ENCODE measurements around the gene GUSB. TPM values are rescaled to one million over a fixed set of nuclear protein-coding genes. Genes with fewer than 3 reads are reported as not detected.
"Not testable (repeated sequence)": the region's sequence is repeated elsewhere in the genome, so short reads cannot be mapped to it uniquely, and the experiment has no call there.

GUSB gene
- total and polyA plus RNA-seq, 2 donors (not counting 1 experiment from before 2014, with no cell fraction given) = 21.8 to 42.6 TPM

GRCh38 chr7:65967361-65968155 lies 14.5 kb downstream of the GUSB start:
- no peaks in the 10 kb centered on the region for H3K27me3 ChIP-seq (ENCODE audit: control insufficient read depth, insufficient read depth, low read length)
- H3K4me3 ChIP-seq (replicated peaks in 1 of 4; ENCODE audit: control extremely low read depth in 1 of 4, insufficient read depth in 1 of 4, low read depth in 3 of 4, low read length in 4 of 4) = no peak overlapping the region
- H3K9me3 ChIP-seq (ENCODE audit: control insufficient read depth, insufficient read depth, low read depth, low read length) = no peaks in the 10 kb centered on the region
- no peak for DNase-seq (ENCODE audit: low read depth in 2 of 2)
- no peaks in the 10 kb centered on the region for H4K20me1 ChIP-seq (ENCODE audit: control insufficient read depth, extremely low read depth, insufficient read depth, low read length)
- no peak overlapping the region for H2AFZ ChIP-seq (ENCODE audit: low read length)
- no peaks in the 10 kb centered on the region for H3K79me2 ChIP-seq (ENCODE audit: control insufficient read depth, insufficient read depth, low read length)
- H3K4me1 ChIP-seq (ENCODE audit: control insufficient read depth, extremely low read depth, insufficient read depth, low read length) = no peaks in the 10 kb centered on the region
- no peak overlapping the region for H3K4me2 ChIP-seq (ENCODE audit: extremely low read depth, insufficient read depth, low read length)
- H3K27ac ChIP-seq (ENCODE audit: insufficient read depth, low read length) = no peak overlapping the region
- H3K36me3 ChIP-seq (ENCODE audit: control insufficient read depth, insufficient read depth, low read length) = peaks cover 10% of the 10 kb centered on the region
- TF ChIP-seq CTCF (conservative IDR thresholded peaks at IDR 0.05 in 1 of 2, IDR thresholded peaks at IDR 0.05 in 1 of 2; ENCODE audit: low read depth in 1 of 2, low read length in 2 of 2) = no peak
- no peak for TF ChIP-seq EZH2 (IDR thresholded peaks at IDR 0.05; ENCODE audit: low read length, missing control alignments)
- H3K9ac ChIP-seq (ENCODE audit: insufficient read depth, low read length) = no peak overlapping the region

GRCh38 chr7:65966146-65966545 lies 15.9 kb downstream of the GUSB start:
- H3K27me3 ChIP-seq (ENCODE audit: control insufficient read depth, insufficient read depth, low read length) = no peaks in the 10 kb centered on the region
- TF ChIP-seq EZH2 (IDR thresholded peaks at IDR 0.05; ENCODE audit: low read length, missing control alignments) (no peak), CTCF (conservative IDR thresholded peaks at IDR 0.05 in 1 of 2, IDR thresholded peaks at IDR 0.05 in 1 of 2; ENCODE audit: low read depth in 1 of 2, low read length in 2 of 2) (no peak)
- no peak overlapping the region for H3K27ac ChIP-seq (ENCODE audit: insufficient read depth, low read length)
- H3K36me3 ChIP-seq (ENCODE audit: control insufficient read depth, insufficient read depth, low read length) = peaks cover 10% of the 10 kb centered on the region
- no peak for DNase-seq (ENCODE audit: low read depth in 2 of 2)
- no peaks in the 10 kb centered on the region for H3K4me1 ChIP-seq (ENCODE audit: control insufficient read depth, extremely low read depth, insufficient read depth, low read length)
- no peak overlapping the region for H3K4me3 ChIP-seq (replicated peaks in 1 of 4; ENCODE audit: control extremely low read depth in 1 of 4, insufficient read depth in 1 of 4, low read depth in 3 of 4, low read length in 4 of 4)
- H2AFZ ChIP-seq (ENCODE audit: low read length) = no peak overlapping the region
- H3K9ac ChIP-seq (ENCODE audit: insufficient read depth, low read length) = no peak overlapping the region
- H3K4me2 ChIP-seq (ENCODE audit: extremely low read depth, insufficient read depth, low read length) = no peak overlapping the region
- no peaks in the 10 kb centered on the region for H3K79me2 ChIP-seq (ENCODE audit: control insufficient read depth, insufficient read depth, low read length)
- no peaks in the 10 kb centered on the region for H4K20me1 ChIP-seq (ENCODE audit: control insufficient read depth, extremely low read depth, insufficient read depth, low read length)
- H3K9me3 ChIP-seq (ENCODE audit: control insufficient read depth, insufficient read depth, low read depth, low read length) = no peaks in the 10 kb centered on the region

GRCh38 chr7:65964671-65965070 lies 17.3 kb downstream of the GUSB start:
- not testable (repeated sequence) for H3K27me3 ChIP-seq (ENCODE audit: control insufficient read depth, insufficient read depth, low read length); DNase-seq (ENCODE audit: low read depth in 2 of 2); H3K79me2 ChIP-seq (ENCODE audit: control insufficient read depth, insufficient read depth, low read length); H3K4me3 ChIP-seq (replicated peaks in 1 of 4; ENCODE audit: control extremely low read depth in 1 of 4, insufficient read depth in 1 of 4, low read depth in 3 of 4, low read length in 4 of 4); H3K27ac ChIP-seq (ENCODE audit: insufficient read depth, low read length); H3K4me2 ChIP-seq (ENCODE audit: extremely low read depth, insufficient read depth, low read length); H3K9ac ChIP-seq (ENCODE audit: insufficient read depth, low read length); H3K4me1 ChIP-seq (ENCODE audit: control insufficient read depth, extremely low read depth, insufficient read depth, low read length); H3K9me3 ChIP-seq (ENCODE audit: control insufficient read depth, insufficient read depth, low read depth, low read length); H4K20me1 ChIP-seq (ENCODE audit: control insufficient read depth, extremely low read depth, insufficient read depth, low read length); H2AFZ ChIP-seq (ENCODE audit: low read length)
- H3K36me3 ChIP-seq (ENCODE audit: control insufficient read depth, insufficient read depth, low read length) = peaks cover 16% of the 10 kb centered on the region
